HG02763 (cell line): ENCODE data around the gene STAG3.
"Not testable (repeated sequence)": the region's sequence is repeated elsewhere in the genome, so short reads cannot be mapped to it uniquely, and the experiment has no call there.

Source experiments
- ATAC-seq: cut with Tn5 transposase; IDR thresholded peaks from one replicate; pipeline ENCODE4 v1.9.1; 2021; ENCODE audit warnings: mild to moderate bottlenecking, moderate library complexity; ENCODE audit not compliant: unreplicated experiment

The STAG3 gene

DNA sequence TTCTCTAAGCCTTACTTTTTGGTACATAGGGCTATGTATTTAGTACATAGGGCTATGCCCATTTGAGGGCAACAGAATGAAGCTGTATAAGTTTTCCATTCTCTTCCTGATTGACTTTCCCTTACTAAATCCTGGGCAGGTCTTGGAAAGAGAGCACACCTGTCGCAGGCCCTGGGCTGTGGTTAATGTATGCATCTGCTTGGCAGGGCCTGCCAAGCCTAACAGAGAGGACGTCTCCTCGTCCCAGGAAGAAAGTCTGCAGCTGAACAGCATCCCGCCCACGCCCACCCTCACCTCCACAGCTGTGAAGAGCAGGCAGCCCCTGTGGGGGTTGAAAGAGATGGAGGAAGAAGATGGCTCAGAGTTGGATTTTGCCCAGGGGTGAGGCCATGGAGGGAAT, 33.1 kb downstream of the STAG3 start:
- ATAC-seq = no peak

DNA sequence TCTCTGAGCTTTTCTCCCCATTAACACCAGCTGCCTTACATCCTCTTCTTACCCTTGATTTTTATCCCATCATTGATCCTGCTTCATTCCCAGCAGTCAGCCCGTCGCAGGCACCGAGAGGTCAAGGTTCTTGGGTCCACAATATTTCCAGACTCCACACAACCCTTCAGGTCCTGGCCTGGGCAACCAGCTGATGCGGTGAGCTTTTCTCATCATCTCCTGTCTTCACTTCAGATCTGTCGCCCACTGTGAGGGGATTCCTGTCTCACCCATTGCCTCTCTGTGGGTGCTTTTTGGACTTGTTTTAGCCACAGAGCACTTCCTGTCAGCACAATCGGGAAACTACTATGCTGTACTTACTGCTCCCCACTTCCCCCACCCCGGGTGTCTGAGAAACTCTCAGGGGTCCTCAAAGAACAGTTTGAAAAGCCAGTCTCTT, 33.6 kb downstream of the STAG3 start:
- ATAC-seq = no peak

DNA sequence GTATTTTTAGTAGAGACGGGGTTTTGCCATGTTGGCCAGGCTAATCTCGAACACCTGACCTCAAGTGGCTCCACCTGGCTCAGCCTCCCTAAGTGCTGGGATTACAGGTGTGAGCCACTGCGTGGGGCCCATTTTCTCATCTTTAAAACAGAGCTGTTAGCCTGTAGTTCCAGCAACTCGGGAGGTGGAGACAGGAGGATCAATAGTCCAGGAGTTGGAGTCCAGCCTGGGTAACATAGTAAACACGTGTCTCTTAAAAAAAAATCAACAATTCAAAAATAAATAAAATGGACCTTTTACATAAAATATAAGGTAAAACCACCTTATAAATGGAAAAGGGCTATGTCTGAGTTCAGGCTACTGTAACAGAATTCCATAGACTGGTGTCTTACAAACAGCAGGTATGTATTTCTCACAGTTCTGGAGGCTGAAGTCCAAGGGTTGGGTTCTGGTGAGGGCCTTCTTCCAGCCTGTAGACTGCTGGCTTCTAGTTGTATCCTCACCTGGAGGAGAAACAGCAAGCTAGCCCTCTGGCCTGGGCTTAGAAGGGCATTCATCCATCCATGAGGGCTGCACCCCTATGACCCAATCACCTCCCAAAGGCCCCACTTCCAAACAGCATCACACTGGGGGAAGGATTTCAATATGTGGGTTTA, 35.0 kb downstream of the STAG3 start:
- no peak for ATAC-seq

DNA sequence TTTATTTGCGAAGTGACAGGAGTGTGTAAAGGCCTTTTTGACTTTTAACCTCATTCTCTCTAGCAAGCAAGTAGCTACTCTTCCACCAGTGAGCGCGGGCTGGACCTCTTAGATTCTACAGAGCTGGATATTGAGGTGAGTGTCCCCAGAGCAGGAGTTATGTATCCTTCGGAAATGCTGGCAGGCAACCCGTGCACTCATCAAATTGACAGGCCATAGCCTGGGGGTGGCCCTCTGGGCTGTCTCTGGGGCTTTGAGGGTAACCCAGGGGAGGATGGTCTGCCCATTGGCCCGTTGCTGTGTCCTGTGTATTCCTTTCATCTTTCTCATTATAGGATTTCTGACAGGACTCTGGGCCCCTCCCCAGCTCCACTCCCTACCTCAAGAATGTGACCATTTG, 36.0 kb downstream of the STAG3 start:
- no peak for ATAC-seq

- not testable (repeated sequence) for ATAC-seq
Measured at GRCh38 chr7:100214356-100214755, 36.6 kb downstream of the STAG3 start.

DNA sequence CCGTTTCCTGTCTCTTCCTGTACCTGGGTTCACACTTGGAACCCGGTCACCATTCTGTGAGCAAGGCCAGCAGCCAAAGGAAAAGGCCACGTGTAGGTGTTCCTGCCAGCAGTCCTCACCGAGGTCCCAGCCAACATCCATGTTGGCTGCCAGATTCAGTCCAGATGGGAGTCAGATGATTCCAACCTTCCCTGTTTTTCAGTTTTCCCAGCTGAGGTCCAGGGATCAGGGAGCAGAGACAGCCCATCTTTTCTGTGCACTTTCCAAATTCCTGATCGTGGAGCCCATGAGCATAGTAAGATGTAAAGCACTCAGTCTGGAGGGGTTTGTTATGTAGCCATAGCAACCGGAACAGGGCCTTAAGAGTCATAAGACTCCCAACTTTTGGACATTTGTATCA, 38.2 kb downstream of the STAG3 start:
- ATAC-seq = no peak

DNA sequence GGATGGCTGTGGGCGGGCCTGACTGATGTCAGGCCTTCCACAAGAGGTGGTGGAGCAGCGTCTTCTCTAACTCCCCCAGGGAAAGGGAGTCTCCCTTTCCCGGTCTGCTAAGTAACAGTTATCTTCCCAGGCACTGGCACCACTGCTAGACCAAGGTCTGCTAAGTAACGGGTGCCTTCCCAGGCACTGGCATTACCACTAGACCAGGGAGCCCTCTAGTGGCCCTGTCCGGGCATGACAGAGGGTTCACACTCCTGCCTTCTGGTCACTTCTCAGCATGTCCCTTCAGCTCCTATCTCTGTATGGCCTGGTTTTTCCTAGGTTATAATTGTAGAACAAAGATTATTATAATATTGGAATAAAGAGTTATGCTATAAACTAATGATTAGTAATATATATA, 40.2 kb downstream of the STAG3 start:
- ATAC-seq = peak; percentile 8

DNA sequence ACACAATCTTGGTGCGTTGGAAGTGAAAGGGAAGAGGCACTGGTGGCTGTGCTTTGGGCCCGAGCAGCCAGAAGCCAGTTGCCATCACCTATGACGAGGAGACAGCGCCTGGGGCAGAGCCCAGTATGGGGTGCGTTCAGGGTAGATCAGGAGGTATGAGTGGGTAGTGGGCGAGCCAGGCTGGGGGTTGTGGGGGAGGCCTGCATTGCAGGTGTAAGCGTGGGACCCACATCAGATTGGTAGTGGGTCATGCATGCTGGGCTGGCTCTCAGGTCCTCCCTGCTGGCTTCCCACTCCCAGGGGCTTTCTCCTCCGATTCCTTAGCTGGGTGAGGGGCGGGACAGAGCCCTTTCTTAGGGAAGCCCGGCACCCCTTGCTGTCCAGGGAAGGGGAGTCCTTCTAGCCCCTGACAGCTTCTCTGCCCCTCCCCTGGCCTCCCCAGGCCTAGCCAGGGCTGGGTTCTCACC, 41.6 kb downstream of the STAG3 start:
- no peak for ATAC-seq

- ATAC-seq = not testable (repeated sequence)
Measured at GRCh38 chr7:100219801-100220585, 42.3 kb downstream of the STAG3 start, which contains the start of gene PVRIG. Gene PVRIG, plus strand, starts transcription at chr7:100219949. Its CDS starts 22 bp downstream, at chr7:100219971.

DNA sequence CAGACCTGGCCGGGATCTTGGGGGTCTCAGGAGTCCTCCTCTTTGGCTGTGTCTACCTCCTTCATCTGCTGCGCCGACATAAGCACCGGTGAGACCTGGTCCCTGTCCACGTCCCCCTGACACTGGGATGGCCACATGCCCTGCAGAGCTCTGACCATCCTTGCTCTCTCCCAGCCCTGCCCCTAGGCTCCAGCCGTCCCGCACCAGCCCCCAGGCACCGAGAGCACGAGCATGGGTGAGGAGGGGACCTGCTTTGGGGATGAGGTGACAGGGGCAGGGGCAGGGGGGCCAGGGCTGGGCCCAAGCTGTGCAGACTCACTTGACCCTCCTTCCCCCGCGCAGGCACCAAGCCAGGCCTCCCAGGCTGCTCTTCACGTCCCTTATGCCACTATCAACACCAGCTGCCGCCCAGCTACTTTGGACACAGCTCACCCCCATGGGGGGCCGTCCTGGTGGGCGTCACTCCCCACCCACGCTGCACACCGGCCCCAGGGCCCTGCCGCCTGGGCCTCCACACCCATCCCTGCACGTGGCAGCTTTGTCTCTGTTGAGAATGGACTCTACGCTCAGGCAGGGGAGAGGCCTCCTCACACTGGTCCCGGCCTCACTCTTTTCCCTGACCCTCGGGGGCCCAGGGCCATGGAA, 43.0 kb downstream of the STAG3 start:
- ATAC-seq = peak; percentile 6

GRCh38 chr7:100221231-100221718, 43.6 kb downstream of the STAG3 start:
- peak; percentile 45 for ATAC-seq

GRCh38 chr7:100221767-100222444, 44.2 kb downstream of the STAG3 start:
- ATAC-seq = no peak

DNA sequence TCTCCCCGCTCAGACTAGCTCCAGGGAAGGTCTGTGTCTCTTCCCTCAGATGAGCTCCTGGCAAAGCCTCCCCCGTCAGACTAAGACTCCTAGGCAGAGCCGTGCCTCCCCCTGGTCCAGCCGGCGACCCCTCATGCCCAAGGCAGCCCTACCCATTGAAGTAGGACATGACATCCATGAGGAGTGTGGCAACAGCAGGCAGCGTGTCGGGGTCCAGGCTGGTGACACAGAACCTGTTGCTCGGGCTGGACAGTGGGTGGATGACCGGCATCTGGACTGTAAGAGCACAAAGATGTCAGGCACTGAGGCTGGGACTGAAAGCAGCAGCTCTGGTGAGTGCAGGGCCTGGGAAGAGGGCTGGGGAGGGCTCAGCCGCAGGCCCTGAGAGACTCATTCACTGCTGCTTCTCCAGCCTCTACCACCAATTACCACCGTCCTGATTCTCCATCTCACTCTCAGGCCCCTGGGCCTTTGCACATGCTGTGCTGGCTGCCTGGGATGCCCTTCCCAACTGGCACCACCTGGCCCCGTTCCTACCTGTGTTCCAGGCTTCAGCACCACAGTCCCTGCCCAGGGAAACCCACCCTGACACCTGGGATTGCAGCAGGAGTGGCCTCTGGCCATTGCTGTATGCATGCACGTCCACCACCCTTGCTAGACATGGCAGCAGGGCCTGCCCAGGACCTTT, 44.9 kb downstream of the STAG3 start:
- no peak for ATAC-seq

DNA sequence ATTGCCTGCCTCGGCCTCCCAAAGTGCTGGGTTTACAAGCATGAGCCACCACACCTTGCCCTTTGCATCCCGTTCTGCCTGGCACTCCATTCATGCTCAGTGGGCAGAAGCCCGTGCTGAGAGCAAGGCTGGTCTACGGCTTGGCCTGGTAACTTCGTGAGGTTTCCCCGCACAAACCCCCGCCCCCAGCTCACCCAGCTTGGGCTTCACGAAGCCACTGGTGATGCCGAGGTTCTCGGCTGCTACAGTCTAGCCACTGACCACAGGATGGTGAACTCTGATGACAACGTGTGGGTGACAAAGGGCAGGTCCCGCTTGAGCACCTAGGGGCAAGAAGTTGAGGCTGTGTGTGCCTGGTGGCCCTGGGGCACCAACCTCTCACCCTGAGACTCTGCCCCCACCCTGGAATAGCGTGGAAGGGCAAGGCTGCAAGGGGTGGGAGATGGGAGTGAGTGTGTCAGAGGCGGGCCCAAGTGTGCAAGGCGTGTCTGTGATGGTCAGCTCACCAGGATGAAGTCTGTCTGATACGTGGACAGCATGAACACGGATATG, 45.7 kb downstream of the STAG3 start:
- not testable (repeated sequence) for ATAC-seq

GRCh38 chr7:100224891-100225290, 47.2 kb downstream of the STAG3 start:
- ATAC-seq = not testable (repeated sequence)

DNA sequence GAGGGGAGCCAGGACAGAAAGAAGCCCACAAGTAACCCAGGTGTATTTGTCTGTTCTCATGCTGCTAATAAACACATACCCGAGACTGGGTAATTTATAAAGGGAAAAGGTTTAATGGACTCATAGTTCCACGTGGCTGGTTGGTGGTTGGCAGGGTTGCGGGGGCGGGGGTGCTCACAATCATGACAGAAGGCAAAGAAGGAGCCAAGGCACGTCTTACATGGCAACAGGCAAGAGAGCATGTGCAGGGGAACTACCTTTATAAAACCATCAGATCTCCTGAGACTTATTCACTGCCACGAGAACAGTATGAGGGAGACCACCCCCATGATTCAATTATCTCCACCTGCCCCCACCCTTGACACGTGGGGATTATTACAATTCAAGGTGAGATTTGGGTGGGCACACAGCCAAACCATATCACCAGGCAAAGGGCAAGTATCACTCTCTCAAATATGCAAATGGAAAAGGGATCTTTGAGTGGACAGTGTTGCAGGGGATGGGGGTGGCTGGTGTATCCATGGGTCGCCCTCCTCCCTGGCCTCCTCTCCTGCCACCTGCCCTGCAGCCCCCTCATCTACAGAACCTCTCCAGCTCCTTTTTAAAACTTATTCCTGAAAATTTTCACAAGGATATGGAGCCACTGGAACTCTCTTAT, 57.1 kb downstream of the STAG3 start:
- not testable (repeated sequence) for ATAC-seq

DNA sequence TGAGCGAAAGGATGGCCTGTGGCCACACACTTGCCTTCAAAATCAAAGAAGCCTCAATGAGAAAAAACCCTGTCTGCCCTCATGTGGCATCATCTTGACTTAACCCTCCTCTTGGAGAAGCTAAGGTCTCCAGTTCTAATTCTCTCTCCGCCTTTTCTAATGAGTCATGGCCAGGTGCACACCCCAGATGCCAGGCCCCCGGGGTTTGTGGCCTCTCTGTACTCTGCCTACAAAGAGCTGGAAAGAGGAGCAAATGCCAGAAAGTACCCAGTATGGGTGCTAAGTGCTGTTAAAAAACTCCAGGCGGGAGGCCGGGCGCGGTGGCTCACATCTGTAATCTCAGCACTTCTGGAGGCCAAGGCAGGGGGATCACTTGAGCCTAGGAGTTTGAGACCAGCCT, 62.3 kb downstream of the STAG3 start:
- ATAC-seq = not testable (repeated sequence)

DNA sequence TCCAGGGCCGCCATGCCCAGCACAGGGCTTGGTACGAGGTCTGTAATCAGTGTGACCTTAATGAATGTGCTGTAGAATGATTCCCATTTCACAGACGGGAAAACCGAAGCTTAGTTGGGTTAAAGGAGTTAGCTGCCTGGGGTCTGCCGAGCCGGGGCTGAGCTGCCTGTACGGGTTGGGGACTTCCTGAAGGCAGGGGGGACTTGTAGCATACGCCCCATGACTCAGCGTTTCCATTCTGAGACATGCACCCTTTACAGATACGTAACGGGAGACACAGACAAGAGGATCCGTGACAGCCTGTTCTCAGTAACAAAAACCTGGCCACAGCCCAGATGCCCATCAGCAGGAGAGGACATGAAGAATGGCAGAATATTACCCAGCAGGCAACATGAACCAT, 65.7 kb downstream of the STAG3 start:
- ATAC-seq = not testable (repeated sequence)

DNA sequence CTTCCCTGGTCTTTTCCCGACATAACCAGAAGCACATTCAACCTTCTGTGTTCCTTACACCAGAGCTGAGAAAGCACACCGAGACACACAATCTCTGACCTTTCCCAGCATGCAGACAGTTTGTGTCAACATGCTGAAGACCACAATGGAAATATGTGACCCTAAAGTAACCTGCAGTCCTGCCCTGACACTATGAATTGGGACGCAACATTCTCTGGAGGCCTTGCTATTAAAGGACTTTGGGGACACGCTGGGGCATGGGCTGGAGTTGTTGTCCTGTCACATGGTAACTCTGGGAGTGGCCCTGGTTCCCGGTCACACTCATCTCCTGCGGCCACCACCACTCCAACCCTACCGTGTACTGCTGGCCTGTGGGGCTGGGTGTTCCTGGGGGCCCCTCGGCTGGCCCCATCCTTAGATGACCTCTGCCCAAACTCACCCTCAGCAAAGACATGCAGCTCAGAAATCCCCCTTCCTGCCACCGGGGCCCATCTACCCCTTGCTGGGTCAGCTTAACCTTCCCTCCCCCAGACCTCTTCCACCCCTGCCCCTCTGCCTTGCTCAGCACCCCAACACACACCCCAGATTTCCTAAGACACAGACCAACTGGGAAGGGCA, 67.4 kb downstream of the STAG3 start:
- not testable (repeated sequence) for ATAC-seq
